T-helper 2 cell treated with Interferon-gamma antibody and Interleukin-4, amounts not matched to agents 5 μg/mL and 100 μg/mL, for 36 hours (primary cell): Measurements from ENCODE around the gene CAPN11.
"Not testable (repeated sequence)": the region's sequence is repeated elsewhere in the genome, so short reads cannot be mapped to it uniquely, and the experiment has no call there.

Experiments
- DNase-seq: peaks from one replicate; pipeline ENCODE4 v3.0.0; 2021; ENCODE audit warnings: low spot score
- H3K27ac Mint-ChIP-seq: one replicate; pipeline ENCODE4 v1.8.0; 2021; ENCODE audit warnings: mild to moderate bottlenecking, mixed read lengths
- H3K27me3 Mint-ChIP-seq: one replicate; pipeline ENCODE4 v1.8.0; 2021; ENCODE audit warnings: low read depth, mixed read lengths
- H3K36me3 Mint-ChIP-seq: one replicate; pipeline ENCODE4 v1.8.0; 2021; ENCODE audit warnings: low read depth, mixed read lengths
- H3K4me1 Mint-ChIP-seq: one replicate; pipeline ENCODE4 v1.8.0; 2021; ENCODE audit warnings: low read depth, mixed read lengths
- H3K4me3 Mint-ChIP-seq: one replicate; pipeline ENCODE4 v1.8.0; 2022; ENCODE audit warnings: mild to moderate bottlenecking, moderate library complexity, mixed read lengths
- H3K9me3 Mint-ChIP-seq: one replicate; pipeline ENCODE4 v1.8.0; 2021; ENCODE audit warnings: mixed read lengths

The CAPN11 gene

DNA sequence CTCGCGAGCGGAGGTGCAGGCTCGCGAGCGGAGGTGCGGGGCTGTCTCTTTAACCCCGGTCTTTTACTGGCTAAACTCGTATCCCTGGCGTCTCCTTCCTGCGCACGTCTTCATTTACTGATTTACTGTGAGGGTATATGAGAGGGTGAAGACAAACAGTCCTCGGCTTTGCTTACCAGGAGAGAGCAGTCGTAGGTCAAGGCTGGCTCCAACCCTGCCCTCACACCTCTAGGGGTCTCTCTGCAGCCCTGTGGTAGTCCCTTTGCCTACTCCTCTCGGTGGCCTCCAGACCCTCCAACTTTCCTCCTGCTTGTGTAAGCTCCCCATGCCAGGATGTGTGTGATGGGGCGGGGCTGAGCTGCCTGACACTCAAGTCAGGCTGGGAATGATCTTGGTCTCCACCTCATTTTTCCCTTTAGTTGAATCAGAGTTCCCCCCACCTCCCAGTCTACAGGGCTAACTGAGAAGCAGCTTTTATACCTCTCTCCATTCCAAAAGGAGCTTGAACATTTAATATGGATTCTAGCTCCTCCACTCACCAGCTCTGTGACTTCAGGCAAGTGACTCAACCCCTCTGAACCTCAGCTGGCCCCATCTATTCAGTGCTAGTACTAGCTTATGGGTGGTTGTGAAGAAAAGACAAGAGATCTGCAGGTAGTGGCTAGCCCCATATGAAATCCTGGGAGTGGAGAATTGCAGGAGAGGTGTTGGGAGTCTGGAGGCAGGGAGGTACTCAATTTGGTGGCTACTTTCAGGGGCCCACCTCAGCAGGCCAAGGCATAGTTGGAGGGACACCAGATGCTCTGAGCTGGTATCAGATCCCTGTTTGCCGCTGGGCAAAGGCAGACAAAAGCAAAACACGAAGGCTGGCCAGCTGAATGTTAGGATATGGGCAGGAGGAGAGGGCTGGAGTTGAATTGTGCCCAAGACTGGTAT lies 65.7 kb downstream of the CAPN11 start:
- H3K9me3 Mint-ChIP-seq: no peaks in the 10 kb centered on the region
- H3K27ac Mint-ChIP-seq: peak overlapping the region; percentile 60
- DNase-seq: no peak
- H3K4me3 Mint-ChIP-seq: peak overlapping the region; percentile 86
- peaks cover 28% of the 10 kb centered on the region for H3K4me1 Mint-ChIP-seq
- no peaks in the 10 kb centered on the region for H3K27me3 Mint-ChIP-seq
- no peaks in the 10 kb centered on the region for H3K36me3 Mint-ChIP-seq

DNA sequence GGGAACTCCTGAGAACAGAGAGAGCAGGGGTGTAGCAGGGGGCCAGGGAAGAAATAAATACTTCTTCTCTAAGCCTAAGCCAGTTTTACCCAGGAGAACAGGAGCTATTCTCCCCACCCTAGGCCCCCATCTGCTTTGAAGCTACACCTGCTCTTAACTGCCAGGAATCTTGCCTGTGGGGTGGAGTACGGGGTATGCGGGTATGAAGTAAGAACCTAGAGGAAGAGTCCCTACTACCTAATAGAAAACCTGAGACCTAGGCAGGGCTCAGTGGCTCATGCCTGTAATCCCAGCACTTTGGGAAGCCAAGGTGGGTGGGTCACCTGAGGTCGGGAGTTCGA lies 66.3 kb downstream of the CAPN11 start:
- DNase-seq: no peak
- Mint-ChIP-seq H3K27me3 (no peaks in the 10 kb centered on the region), H3K27ac (no peak overlapping the region), H3K9me3 (no peaks in the 10 kb centered on the region), H3K4me3 (peak overlapping the region; percentile 86), H3K4me1 (peaks cover 26% of the 10 kb centered on the region), H3K36me3 (peaks cover 3% of the 10 kb centered on the region)

DNA sequence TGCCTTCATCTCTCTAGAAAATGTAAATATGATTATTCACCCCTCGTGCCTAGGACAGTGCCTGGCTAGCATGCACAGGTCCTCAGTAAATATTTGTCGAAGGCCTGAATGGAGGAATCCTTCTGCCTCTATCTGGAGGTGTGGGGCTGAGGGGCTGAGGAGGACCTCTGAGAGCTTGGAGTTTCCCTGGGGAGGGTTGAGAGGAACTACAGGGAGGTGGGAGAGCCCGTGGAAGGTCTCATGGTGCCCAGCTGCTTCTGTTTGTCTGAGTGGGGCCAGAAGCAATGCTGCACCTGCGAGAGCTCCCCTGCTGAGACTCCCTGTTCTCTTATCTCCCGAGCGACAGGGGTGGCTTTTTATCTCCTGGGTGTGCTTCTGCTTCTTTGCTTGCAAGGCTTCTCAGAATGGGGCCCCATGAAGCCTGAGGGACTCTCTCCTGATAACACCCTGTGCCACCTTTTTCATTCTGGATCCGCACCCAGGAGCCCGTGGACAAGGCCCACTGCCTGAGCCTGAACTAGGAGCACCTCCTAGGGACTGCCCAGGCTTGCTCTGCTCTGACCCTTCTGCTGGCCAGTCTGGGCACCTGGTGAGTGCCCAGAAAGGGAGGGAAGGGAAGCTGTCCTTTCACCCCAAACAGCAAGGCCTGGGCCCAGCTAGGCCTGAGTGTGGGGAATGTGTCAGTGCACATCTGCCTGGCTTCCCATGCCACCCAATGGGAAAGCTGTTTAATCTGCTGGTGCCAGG lies 67.1 kb downstream of the CAPN11 start:
- Mint-ChIP-seq H3K4me1 (peaks cover 26% of the 10 kb centered on the region), H3K4me3 (peak overlapping the region; percentile 56), H3K27ac (no peak overlapping the region)

DNA sequence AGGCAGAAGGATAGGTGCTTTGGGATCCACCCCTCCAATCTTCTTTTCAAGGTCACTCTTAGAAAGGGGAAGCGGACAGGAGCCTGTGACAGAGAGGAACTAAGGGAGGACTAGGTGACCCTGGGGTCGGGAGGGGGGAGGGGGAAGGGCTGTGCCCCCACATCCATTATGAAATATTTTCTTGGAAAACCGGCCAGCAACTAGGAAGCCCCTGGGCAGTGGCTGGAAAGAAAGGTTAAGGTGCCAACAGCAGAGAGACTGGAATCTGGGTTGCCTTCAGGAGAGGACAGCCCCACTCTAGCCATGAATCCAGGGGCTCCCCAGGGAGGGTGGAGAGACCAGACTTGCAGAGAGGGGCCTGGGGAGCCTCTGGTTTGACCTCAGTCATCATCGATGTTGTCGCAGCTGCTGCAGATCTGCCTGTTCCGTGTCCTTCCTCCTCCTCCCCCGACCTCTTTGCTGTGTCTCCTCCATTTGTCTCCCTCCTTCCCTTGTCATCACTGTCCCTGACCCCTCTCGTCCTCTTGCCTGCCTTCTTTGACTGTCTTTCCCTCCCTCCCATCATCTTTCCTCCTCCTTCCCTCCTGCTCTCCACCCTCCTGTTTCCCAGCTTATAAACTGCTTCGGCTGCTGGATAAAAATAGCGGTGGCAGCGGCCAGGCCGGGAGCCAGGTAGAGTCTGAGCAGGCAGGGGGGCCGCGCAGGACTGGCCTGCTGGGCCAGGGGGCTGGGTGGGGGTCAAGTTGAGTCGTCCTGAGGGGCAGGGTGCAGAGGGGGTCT lies 67.9 kb downstream of the CAPN11 start:
- H3K27ac Mint-ChIP-seq: no peak overlapping the region
- no peaks in the 10 kb centered on the region for H3K9me3 Mint-ChIP-seq
- H3K27me3 Mint-ChIP-seq: no peaks in the 10 kb centered on the region
- no peak overlapping the region for H3K4me3 Mint-ChIP-seq
- peaks cover 23% of the 10 kb centered on the region for H3K4me1 Mint-ChIP-seq
- no peak for DNase-seq
- peaks cover 11% of the 10 kb centered on the region for H3K36me3 Mint-ChIP-seq

More for the DNA sequence above, 67.1 kb downstream of the CAPN11 start:
- no peaks in the 10 kb centered on the region for H3K27me3 Mint-ChIP-seq
- H3K36me3 Mint-ChIP-seq: peaks cover 5% of the 10 kb centered on the region
- H3K9me3 Mint-ChIP-seq: no peaks in the 10 kb centered on the region
- DNase-seq: no peak

DNA sequence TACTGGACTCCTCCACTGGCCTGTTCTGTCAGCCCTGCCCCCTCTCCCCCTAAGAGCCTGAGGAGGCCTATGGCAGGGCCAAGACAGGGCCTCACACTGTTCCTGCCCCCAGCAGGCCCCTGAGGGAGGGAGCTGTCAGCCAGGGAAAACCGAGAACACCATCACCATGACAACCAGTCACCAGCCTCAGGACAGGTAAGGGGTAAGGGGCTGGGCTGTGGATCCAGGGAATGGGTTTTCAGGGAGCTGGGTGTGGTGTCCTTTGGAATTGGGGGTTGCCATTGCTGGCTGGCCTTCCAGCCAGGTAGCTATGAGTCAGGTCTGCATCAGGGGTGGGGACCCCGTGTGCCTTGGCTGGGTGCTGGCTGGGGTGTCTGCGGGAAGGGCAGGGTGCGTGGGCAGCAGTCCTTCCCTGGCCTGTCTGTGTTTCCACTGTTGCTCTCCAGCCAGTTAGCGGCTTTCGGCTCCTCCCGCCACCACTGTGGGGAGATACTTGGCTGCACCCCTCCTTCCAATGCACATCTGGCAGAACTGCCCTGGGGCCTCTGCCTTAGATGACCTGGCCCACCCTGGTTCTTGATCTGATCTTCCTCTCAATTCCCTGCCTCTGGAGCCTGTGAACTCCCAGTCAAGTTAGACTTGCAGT lies 68.7 kb downstream of the CAPN11 start:
- H3K27ac Mint-ChIP-seq: no peak overlapping the region

DNA sequence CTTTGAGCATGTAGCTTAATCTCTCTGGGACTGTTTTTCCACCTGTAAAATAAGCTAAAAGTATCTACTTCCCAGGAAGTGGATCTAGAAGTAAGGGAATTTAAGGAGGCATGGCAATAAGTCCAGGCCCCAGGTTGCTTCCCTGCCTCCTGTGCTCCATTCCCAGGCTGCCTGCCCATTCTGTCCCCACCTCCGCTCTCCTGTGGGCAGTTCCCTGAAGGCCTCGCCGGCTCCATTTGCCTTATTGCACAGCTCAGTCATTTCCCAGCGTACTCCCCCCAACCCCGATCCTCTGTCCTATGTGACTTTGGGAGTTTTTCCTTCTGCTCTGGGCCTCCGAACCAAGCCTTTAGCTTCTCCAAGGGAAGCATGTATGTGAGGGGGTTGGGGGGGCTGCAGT lies 69.4 kb downstream of the CAPN11 start:
- peaks cover 14% of the 10 kb centered on the region for H3K36me3 Mint-ChIP-seq
- no peak overlapping the region for H3K4me3 Mint-ChIP-seq
- H3K4me1 Mint-ChIP-seq: peaks cover 17% of the 10 kb centered on the region
- DNase-seq: no peak
- H3K27me3 Mint-ChIP-seq: no peaks in the 10 kb centered on the region
- H3K27ac Mint-ChIP-seq: no peak overlapping the region
- H3K9me3 Mint-ChIP-seq: no peaks in the 10 kb centered on the region

More for the DNA sequence above, 68.7 kb downstream of the CAPN11 start:
- Mint-ChIP-seq H3K27me3 (no peaks in the 10 kb centered on the region), H3K4me1 (peaks cover 20% of the 10 kb centered on the region), H3K9me3 (no peaks in the 10 kb centered on the region), H3K36me3 (peaks cover 11% of the 10 kb centered on the region), H3K4me3 (no peak overlapping the region)
- DNase-seq: no peak

DNA sequence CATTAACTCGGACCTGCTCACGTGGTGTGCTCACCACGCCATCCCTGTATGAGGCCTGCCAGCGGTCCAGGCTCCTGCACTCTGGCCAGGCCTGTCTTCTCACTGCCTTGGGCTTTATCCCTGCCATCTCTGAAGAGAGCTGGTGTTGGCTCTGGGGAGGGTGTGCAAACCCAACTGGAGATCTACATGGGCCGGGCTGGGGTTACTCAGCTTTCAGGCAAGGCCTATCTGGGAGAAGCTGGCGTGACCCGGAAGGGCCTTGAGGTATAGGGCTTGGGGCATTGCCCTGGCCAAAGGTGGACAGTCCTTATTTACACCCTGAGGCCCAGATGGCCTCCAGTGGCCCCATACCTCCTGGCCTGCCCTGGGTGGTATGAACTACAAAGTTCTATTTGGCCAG lies 69.8 kb downstream of the CAPN11 start:
- no peak overlapping the region for H3K4me3 Mint-ChIP-seq
- H3K4me1 Mint-ChIP-seq: peaks cover 16% of the 10 kb centered on the region
- H3K27ac Mint-ChIP-seq: no peak overlapping the region
- H3K9me3 Mint-ChIP-seq: no peaks in the 10 kb centered on the region
- no peaks in the 10 kb centered on the region for H3K27me3 Mint-ChIP-seq
- peaks cover 14% of the 10 kb centered on the region for H3K36me3 Mint-ChIP-seq
- DNase-seq: no peak

DNA sequence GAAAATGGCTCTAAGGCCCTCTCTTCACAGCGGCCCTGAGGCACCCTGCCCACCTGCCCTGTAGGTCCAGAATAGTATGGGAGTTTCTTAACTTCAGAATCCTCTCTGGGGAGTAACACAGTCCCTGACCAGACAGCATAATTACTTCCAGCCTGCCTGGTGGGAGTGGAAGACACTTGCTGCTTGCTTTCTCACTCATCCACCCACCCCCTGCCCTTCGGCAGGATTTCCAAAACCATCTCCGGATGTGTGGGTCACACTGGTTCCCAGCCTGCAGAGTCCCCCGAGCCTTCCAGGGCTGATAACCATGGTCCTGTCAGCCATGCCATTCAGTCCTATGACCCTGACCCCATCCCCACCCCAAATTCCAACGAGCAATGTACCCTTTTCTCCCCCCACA lies 70.2 kb downstream of the CAPN11 start:
- H3K9me3 Mint-ChIP-seq: no peaks in the 10 kb centered on the region
- DNase-seq: no peak
- H3K27ac Mint-ChIP-seq: no peak overlapping the region
- H3K36me3 Mint-ChIP-seq: peaks cover 14% of the 10 kb centered on the region
- no peaks in the 10 kb centered on the region for H3K27me3 Mint-ChIP-seq
- H3K4me1 Mint-ChIP-seq: peaks cover 16% of the 10 kb centered on the region
- H3K4me3 Mint-ChIP-seq: no peak overlapping the region

DNA sequence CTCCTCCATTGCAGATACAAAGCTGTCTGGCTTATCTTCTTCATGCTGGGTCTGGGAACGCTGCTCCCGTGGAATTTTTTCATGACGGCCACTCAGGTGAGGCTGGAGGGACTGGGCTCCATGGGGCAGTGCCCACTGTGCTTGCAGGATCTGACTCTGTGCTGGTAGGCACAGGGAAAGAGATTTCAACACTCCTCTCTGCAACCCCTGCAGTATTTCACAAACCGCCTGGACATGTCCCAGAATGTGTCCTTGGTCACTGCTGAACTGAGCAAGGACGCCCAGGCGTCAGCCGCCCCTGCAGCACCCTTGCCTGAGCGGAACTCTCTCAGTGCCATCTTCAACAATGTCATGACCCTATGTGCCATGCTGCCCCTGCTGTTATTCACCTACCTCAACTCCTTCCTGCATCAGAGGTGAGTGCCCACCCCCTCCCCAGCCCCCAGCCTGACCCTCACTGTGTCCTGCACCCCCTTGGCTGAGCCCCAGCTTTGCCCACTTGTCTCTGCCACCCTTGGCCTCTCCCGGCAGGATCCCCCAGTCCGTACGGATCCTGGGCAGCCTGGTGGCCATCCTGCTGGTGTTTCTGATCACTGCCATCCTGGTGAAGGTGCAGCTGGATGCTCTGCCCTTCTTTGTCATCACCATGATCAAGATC lies 70.9 kb downstream of the CAPN11 start:
- Mint-ChIP-seq H3K4me1 (peaks cover 12% of the 10 kb centered on the region), H3K27ac (no peak overlapping the region), H3K36me3 (peaks cover 14% of the 10 kb centered on the region), H3K27me3 (no peaks in the 10 kb centered on the region), H3K9me3 (no peaks in the 10 kb centered on the region), H3K4me3 (no peak overlapping the region)
- DNase-seq: no peak

DNA sequence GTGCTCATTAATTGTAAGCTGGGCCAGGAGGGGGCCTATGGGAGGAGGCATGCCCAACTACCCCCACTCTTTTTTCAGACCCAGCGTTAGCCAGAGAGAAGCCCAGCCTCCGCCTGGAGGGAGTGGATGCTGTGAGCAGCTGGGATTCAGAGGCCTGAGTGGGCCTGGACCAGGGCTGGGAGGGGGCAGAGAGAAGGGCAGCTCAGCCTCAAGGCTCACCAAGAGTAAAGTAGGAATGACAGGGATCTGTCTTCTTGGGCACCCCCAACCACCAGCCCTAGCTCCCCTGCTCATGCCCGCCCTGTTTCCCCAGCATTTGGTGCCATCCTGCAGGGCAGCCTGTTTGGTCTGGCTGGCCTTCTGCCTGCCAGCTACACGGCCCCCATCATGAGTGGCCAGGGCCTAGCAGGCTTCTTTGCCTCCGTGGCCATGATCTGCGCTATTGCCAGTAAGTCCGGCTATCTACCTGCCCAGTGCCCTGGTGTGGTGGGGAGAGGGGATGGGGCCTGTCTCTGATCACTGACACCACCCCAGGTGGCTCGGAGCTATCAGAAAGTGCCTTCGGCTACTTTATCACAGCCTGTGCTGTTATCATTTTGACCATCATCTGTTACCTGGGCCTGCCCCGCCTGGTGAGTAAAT lies 71.5 kb downstream of the CAPN11 start:
- H3K4me1 Mint-ChIP-seq: peaks cover 6% of the 10 kb centered on the region
- no peak overlapping the region for H3K27ac Mint-ChIP-seq
- no peak overlapping the region for H3K4me3 Mint-ChIP-seq
- peaks cover 14% of the 10 kb centered on the region for H3K36me3 Mint-ChIP-seq
- H3K9me3 Mint-ChIP-seq: no peaks in the 10 kb centered on the region
- no peak for DNase-seq
- H3K27me3 Mint-ChIP-seq: no peaks in the 10 kb centered on the region

DNA sequence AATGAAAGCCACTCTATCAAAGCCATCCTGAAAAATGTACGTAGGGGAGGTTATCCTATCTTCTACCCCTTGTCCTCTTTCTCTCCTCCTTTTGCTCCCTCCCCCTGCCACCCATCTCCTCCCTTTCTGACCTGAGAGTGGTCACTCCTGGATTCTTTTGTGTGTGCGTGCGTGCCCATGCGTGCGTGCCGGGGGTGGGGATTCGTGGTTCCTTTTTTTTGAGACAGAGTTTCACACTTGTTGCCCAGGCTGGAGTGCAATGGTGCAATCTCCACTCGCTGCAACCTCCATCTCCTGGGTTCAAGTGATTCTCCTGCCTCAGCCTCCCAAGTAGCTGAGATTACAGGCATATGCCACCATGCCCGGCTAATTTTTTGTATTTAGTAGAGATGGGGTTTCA lies 72.8 kb downstream of the CAPN11 start:
- DNase-seq, H3K4me3 Mint-ChIP-seq, H3K4me1 Mint-ChIP-seq, H3K27me3 Mint-ChIP-seq, H3K9me3 Mint-ChIP-seq, H3K27ac Mint-ChIP-seq: not testable (repeated sequence)
- peaks cover 14% of the 10 kb centered on the region for H3K36me3 Mint-ChIP-seq

DNA sequence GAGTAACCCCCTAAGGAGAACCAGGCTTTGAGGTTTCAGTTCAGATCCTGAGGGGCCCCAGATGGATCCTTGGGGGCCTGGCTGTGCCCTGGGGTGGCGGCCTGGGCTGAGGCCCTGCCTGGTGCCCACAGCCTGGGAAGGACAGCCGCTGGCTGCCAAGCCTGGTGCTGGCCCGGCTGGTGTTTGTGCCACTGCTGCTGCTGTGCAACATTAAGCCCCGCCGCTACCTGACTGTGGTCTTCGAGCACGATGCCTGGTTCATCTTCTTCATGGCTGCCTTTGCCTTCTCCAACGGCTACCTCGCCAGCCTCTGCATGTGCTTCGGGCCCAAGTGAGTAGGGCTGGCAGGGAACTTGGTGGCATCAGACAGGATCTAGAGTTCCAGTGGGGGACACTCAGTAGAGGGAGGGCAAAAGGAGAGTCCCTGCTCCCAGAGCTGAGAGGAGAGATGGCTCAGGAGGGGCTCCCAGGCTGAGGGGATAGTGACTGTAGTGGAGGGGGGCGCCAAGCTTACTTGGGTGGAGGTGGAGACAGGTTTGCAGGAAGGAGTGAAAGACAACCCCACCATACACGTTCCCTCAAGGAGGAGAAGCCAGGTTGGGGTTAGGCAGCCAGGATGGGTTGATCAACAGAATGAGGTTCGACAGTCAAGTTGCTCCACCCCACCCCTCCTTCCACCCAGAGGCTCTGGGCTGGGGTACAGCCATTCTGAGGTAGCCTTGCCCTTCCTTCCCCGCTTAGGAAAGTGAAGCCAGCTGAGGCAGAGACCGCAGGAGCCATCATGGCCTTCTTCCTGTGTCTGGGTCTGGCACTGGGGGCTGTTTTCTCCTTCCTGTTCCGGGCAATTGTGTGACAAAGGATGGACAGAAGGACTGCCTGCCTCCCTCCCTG lies 74.3 kb downstream of the CAPN11 start:
- Mint-ChIP-seq H3K27ac (peak overlapping the region; percentile 27), H3K4me1 (peaks cover 6% of the 10 kb centered on the region), H3K9me3 (no peaks in the 10 kb centered on the region), H3K36me3 (peaks cover 14% of the 10 kb centered on the region), H3K27me3 (no peaks in the 10 kb centered on the region), H3K4me3 (no peak overlapping the region)
- no peak for DNase-seq
